ENCODE data around the gene SH3TC2.

The SH3TC2 gene

GRCh38 chr5:149035372-149035790 lies 27.5 kb downstream of the SH3TC2 start:
- in situ Hi-C loops (cut with HindIII; ENCODE audit: low sequenced_read_pairs): no loop called here

GRCh38 chr5:149030838-149031397 lies 31.9 kb downstream of the SH3TC2 start:
- in situ Hi-C loops (cut with HindIII; ENCODE audit: low sequenced_read_pairs): no loop called here

- in situ Hi-C loops (cut with HindIII; ENCODE audit: low sequenced_read_pairs): no loop called here
These were observed 32.5 kb downstream of the SH3TC2 start for GRCh38 chr5:149030392-149030791.

GRCh38 chr5:149028984-149029383 lies 33.9 kb downstream of the SH3TC2 start:
- in situ Hi-C loops (cut with HindIII; ENCODE audit: low sequenced_read_pairs): no loop called here

GRCh38 chr5:149028161-149028560 lies 34.7 kb downstream of the SH3TC2 start:
- in situ Hi-C loops (cut with HindIII; ENCODE audit: low sequenced_read_pairs): no loop called here

GRCh38 chr5:149027636-149028035 lies 35.2 kb downstream of the SH3TC2 start:
- in situ Hi-C loops (cut with HindIII; ENCODE audit: low sequenced_read_pairs): no loop called here

GRCh38 chr5:149024943-149025342 lies 37.9 kb downstream of the SH3TC2 start:
- in situ Hi-C loops (cut with HindIII; ENCODE audit: low sequenced_read_pairs): no loop called here

GRCh38 chr5:149024477-149024876 lies 38.4 kb downstream of the SH3TC2 start:
- in situ Hi-C loops (cut with HindIII; ENCODE audit: low sequenced_read_pairs): no loop called here

- in situ Hi-C loops (cut with HindIII; ENCODE audit: low sequenced_read_pairs): no loop called here
These were observed 40.7 kb downstream of the SH3TC2 start for GRCh38 chr5:149022200-149022599.

GRCh38 chr5:149019679-149020078 lies 43.2 kb downstream of the SH3TC2 start:
- in situ Hi-C loops (cut with HindIII; ENCODE audit: low sequenced_read_pairs): no loop called here

GRCh38 chr5:149018909-149019443 lies 43.9 kb downstream of the SH3TC2 start:
- in situ Hi-C loops (cut with HindIII; ENCODE audit: low sequenced_read_pairs): no loop called here

- in situ Hi-C loops (cut with HindIII; ENCODE audit: low sequenced_read_pairs): no loop called here
These were observed 45.2 kb downstream of the SH3TC2 start for GRCh38 chr5:149017636-149018035.

- in situ Hi-C loops (cut with HindIII; ENCODE audit: low sequenced_read_pairs): no loop called here
These were observed 47.3 kb downstream of the SH3TC2 start for GRCh38 chr5:149015561-149015960.

GRCh38 chr5:149015126-149015525 lies 47.7 kb downstream of the SH3TC2 start:
- in situ Hi-C loops (cut with HindIII; ENCODE audit: low sequenced_read_pairs): no loop called here

- in situ Hi-C loops (cut with HindIII; ENCODE audit: low sequenced_read_pairs): no loop called here
These were observed 48.3 kb downstream of the SH3TC2 start for GRCh38 chr5:149014571-149015031.

- in situ Hi-C loops (cut with HindIII; ENCODE audit: low sequenced_read_pairs): no loop called here
These were observed 49.1 kb downstream of the SH3TC2 start for GRCh38 chr5:149013796-149014195.

- in situ Hi-C loops (cut with HindIII; ENCODE audit: low sequenced_read_pairs): no loop called here
These were observed 50.5 kb downstream of the SH3TC2 start for GRCh38 chr5:149012350-149012749.

- in situ Hi-C loops (cut with HindIII; ENCODE audit: low sequenced_read_pairs): no loop called here
These were observed 51.1 kb downstream of the SH3TC2 start for GRCh38 chr5:149011728-149012127.

- in situ Hi-C loops (cut with HindIII; ENCODE audit: low sequenced_read_pairs): no loop called here
These were observed 51.8 kb downstream of the SH3TC2 start for GRCh38 chr5:149011084-149011483.

- in situ Hi-C loops (cut with HindIII; ENCODE audit: low sequenced_read_pairs): loop anchor here (5.0 to 10.0 kb wide), 3 partner anchors 92 to 175 kb away; no protein-coding TSS in a partner anchor
These were observed 55.7 kb downstream of the SH3TC2 start for GRCh38 chr5:149007174-149007573.

GRCh38 chr5:149006426-149006825 lies 56.4 kb downstream of the SH3TC2 start:
- in situ Hi-C loops (cut with HindIII; ENCODE audit: low sequenced_read_pairs): loop anchor here (5.0 to 10.0 kb wide), 3 partner anchors 92 to 174 kb away; no protein-coding TSS in a partner anchor

GRCh38 chr5:149005077-149005892 lies 57.6 kb downstream of the SH3TC2 start:
- in situ Hi-C loops (cut with HindIII; ENCODE audit: low sequenced_read_pairs): loop anchor here (5.0 to 10.0 kb wide), 3 partner anchors 90 to 173 kb away; no protein-coding TSS in a partner anchor
